Neural cell (in vitro differentiated cells): ENCODE results near the gene SLC23A1. TPM values are rescaled to one million over a fixed set of nuclear protein-coding genes. Genes with fewer than 3 reads are reported as not detected.
"Not testable (repeated sequence)": the region's sequence is repeated elsewhere in the genome, so short reads cannot be mapped to it uniquely, and the experiment has no call there.

Experiments used
- H2AFZ ChIP-seq: fragments of 200-600, 300-800 bp; sonication (generic), shearing (Covaris generic); 2 replicates; pipeline ENCODE4 v1.6.0; 2014; ENCODE audit warnings: low read depth, mild to moderate bottlenecking, antibody characterized with exemption, low read length, moderate library complexity
- H3F3A ChIP-seq: fragments of 200-600 bp; shearing (Covaris generic); 2 replicates; pipeline ENCODE4 v1.6.1; 2016; ENCODE audit warnings: mild to moderate bottlenecking, moderate library complexity, mixed read lengths, antibody characterized with exemption, low read length; ENCODE audit not compliant: insufficient read depth, poor library complexity, severe bottlenecking
- H3K27ac ChIP-seq: fragments of 200-600, 300-800 bp; sonication (generic), shearing (Covaris generic); 2 replicates; pipeline ENCODE4 v1.5.1; 2014; ENCODE audit warnings: mild to moderate bottlenecking, low read length, moderate library complexity
- H3K27me3 ChIP-seq: fragments of 300-800, 200-600 bp; sonication (generic), shearing (Covaris generic); 2 replicates; pipeline ENCODE4 v1.6.0; 2014; ENCODE audit warnings: mild to moderate bottlenecking, low read depth, low read length, moderate library complexity; ENCODE audit not compliant: insufficient read depth
- H3K36me3 ChIP-seq: fragments of 300-800, 200-600 bp; sonication (generic), shearing (Covaris generic); 2 replicates; pipeline ENCODE4 v1.5.1; 2014; ENCODE audit warnings: mild to moderate bottlenecking, antibody characterized with exemption, low read length, moderate library complexity; ENCODE audit not compliant: insufficient read depth
- H3K4me2 ChIP-seq: fragments of 300-800, 200-600 bp; sonication (generic), shearing (Covaris generic); 2 replicates; pipeline ENCODE4 v1.6.0; 2014; ENCODE audit warnings: mild to moderate bottlenecking, low read length
- H3K4me3 ChIP-seq: fragments of 300-800, 200-600 bp; sonication (generic), shearing (Covaris generic); 2 replicates; pipeline ENCODE4 v1.5.1; 2014; ENCODE audit warnings: mild to moderate bottlenecking, low read length, moderate library complexity
- H3K79me2 ChIP-seq: fragments of 200-600 bp; shearing (Covaris generic); replicated peaks from 2 replicates; pipeline ENCODE4 v1.6.0; 2014; ENCODE audit warnings: mild to moderate bottlenecking, low read length, moderate library complexity; ENCODE audit not compliant: insufficient read depth
- H3K9ac ChIP-seq: fragments of 300-800, 200-600 bp; sonication (generic), shearing (Covaris generic); 2 replicates; pipeline ENCODE4 v1.6.1; 2016; ENCODE audit warnings: mild to moderate bottlenecking, low read length, mixed read lengths
- H3K9me2 ChIP-seq: fragments of 200-600 bp; shearing (Covaris generic); 2 replicates; pipeline ENCODE4 v1.6.1; 2016; ENCODE audit warnings: mild to moderate bottlenecking, low read length, mixed read lengths; ENCODE audit not compliant: insufficient read depth
- H3K9me3 ChIP-seq: fragments of 200-600, 300-800 bp; sonication (generic), shearing (Covaris generic); 2 replicates; pipeline ENCODE4 v1.6.1; 2016; ENCODE audit warnings: mild to moderate bottlenecking, mixed run types, low read length, moderate library complexity, mixed read lengths
- H4K20me1 ChIP-seq: fragments of 200-600 bp; shearing (Covaris generic); 2 replicates; pipeline ENCODE4 v1.6.1; 2016; ENCODE audit warnings: mild to moderate bottlenecking, mixed run types; ENCODE audit not compliant: insufficient read depth
- EP300 ChIP-seq: fragments of 450-650 bp; conservative IDR thresholded peaks from 2 replicates; pipeline ENCODE4 v1.6.1; 2014; ENCODE audit warnings: antibody characterized with exemption, mild to moderate bottlenecking, moderate library complexity; ENCODE audit not compliant: poor library complexity, severe bottlenecking
- EZH2 ChIP-seq: fragments of 200-600, 300-800 bp; shearing (Covaris generic), sonication (generic); IDR thresholded peaks from 2 replicates; pipeline ENCODE4 v1.6.1; 2014; ENCODE audit warnings: antibody characterized with exemption, low read length, borderline replicate concordance, mild to moderate bottlenecking; ENCODE audit not compliant: insufficient read depth, poor library complexity, severe bottlenecking
- MXI1 ChIP-seq: fragments of 450-650 bp; conservative IDR thresholded peaks from 2 replicates; pipeline ENCODE4 v1.6.1; 2014; ENCODE audit warnings: antibody characterized with exemption, mild to moderate bottlenecking; ENCODE audit not compliant: poor library complexity, severe bottlenecking
- RAD21 ChIP-seq: fragments of 450-650 bp; conservative IDR thresholded peaks from 2 replicates; pipeline ENCODE4 v1.6.1; 2014; ENCODE audit warnings: antibody characterized with exemption, mild to moderate bottlenecking, moderate library complexity
- SMC3 ChIP-seq: fragments of 450-650 bp; conservative IDR thresholded peaks from 2 replicates; pipeline ENCODE4 v1.6.1; 2014; ENCODE audit warnings: antibody characterized with exemption, mild to moderate bottlenecking, moderate library complexity; ENCODE audit not compliant: poor library complexity
- polyA plus RNA-seq: library from polyadenylated mRNA; depleted of rRNA; stranded (reverse); fragments of >200 nt; gene quantifications from 2 replicates; pipeline ENCODE4 v1.2.3, GENCODE V29; 2014
- TF ChIP-seq, protein P1 (sequence below): fragments of 450-650 bp; IDR thresholded peaks from 2 replicates; pipeline ENCODE4 v1.5.1; 2014; ENCODE audit warnings: antibody characterized with exemption, mild to moderate bottlenecking, moderate library complexity; ENCODE audit not compliant: poor library complexity, severe bottlenecking

The SLC23A1 gene
- polyA plus RNA-seq, 1 donor from 2014 or later: not detected

- H3K9me2 ChIP-seq: no peaks in the 10 kb centered on the region
- H4K20me1 ChIP-seq: no peaks in the 10 kb centered on the region
- TF ChIP-seq MXI1: no peak
- no peak for TF ChIP-seq SMC3
- no peak for TF ChIP-seq EZH2
- no peak for TF ChIP-seq RAD21
- no peak overlapping the region for H3K4me3 ChIP-seq
- no peak overlapping the region for H3K4me2 ChIP-seq
- no peak overlapping the region for H2AFZ ChIP-seq
- no peaks in the 10 kb centered on the region for H3K79me2 ChIP-seq
- H3K36me3 ChIP-seq: no peaks in the 10 kb centered on the region
- no peak overlapping the region for H3K27ac ChIP-seq
- H3K9ac ChIP-seq: no peak overlapping the region
- no peaks in the 10 kb centered on the region for H3K27me3 ChIP-seq
- H3K9me3 ChIP-seq: no peaks in the 10 kb centered on the region
- H3F3A ChIP-seq: no peaks in the 10 kb centered on the region
Measured at GRCh38 chr5:139410993-139411828, 28.1 kb upstream of the SLC23A1 start.

DNA sequence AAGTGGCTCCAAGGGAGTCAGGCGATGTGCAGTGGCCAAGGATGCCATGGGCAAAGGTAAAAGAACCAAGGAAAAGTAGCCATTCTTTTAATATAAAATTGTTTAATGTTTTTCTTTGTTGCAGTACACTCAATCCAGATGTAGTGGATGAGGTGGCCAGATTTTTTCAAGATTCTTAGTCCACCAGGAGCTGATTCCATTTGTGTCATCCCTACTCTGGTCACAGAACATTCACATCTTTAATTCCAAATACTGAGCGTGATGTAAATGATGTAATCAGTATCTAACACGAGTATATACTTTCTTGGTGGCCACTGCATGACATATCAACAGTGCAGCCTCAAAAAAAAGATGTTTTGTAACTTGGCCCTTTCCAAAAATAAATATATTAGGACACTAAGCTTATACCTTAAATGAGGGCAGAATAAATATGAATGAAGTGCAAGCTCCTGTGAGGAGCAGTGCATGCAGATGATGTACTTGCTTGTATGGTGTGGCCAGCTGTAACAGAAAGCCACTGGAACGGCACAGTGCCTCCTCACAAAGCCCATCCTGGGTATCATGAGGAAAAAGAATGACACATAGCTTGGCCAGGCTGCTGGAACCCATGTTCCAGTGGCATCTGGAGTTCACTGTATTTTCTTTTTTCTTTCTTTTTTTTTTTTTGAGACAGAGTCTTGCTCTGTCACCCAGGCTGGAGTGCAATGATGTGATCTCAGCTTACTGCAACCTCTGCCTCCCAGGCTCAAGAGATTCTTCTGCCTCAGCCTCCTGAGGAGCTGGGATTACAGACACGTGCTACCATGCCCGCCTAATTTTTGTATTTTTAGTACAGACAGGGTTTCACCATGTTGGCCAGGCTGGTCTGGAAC, 27.3 kb upstream of the SLC23A1 start:
- Histone ChIP-seq H3F3A (no peaks in the 10 kb centered on the region), H3K36me3 (no peaks in the 10 kb centered on the region), H3K27ac (no peak overlapping the region), H3K4me3 (no peak overlapping the region), H4K20me1 (no peaks in the 10 kb centered on the region), H3K9me2 (no peaks in the 10 kb centered on the region), H3K9ac (no peak overlapping the region), H3K9me3 (no peaks in the 10 kb centered on the region), H3K79me2 (no peaks in the 10 kb centered on the region), H3K4me2 (no peak overlapping the region), H3K27me3 (no peaks in the 10 kb centered on the region), H2AFZ (no peak overlapping the region)
- TF ChIP-seq, protein P1, sequence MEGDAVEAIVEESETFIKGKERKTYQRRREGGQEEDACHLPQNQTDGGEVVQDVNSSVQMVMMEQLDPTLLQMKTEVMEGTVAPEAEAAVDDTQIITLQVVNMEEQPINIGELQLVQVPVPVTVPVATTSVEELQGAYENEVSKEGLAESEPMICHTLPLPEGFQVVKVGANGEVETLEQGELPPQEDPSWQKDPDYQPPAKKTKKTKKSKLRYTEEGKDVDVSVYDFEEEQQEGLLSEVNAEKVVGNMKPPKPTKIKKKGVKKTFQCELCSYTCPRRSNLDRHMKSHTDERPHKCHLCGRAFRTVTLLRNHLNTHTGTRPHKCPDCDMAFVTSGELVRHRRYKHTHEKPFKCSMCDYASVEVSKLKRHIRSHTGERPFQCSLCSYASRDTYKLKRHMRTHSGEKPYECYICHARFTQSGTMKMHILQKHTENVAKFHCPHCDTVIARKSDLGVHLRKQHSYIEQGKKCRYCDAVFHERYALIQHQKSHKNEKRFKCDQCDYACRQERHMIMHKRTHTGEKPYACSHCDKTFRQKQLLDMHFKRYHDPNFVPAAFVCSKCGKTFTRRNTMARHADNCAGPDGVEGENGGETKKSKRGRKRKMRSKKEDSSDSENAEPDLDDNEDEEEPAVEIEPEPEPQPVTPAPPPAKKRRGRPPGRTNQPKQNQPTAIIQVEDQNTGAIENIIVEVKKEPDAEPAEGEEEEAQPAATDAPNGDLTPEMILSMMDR: no peak
- TF ChIP-seq RAD21 (no peak), EZH2 (no peak), EP300 (no peak)

DNA sequence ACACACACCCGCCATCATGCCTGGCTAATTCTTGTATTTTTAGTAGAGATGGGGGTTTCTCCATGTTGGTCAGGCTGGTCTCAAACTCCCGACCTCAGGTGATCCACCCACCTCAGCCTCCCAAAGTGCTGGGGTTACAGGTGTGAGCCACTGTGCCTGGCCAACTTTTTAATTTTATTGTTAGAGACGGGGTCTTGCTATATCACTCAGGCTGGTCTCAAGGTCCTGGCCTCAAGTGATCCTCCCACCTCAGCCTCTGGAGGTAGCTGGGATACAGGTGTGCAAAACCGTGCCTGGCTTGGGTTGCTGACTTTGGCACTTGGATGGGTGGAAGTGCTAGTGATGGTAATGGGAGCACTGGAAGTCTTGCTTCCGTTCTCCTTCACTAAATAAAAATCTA, 26.0 kb upstream of the SLC23A1 start:
- H3K36me3 ChIP-seq, H3K4me2 ChIP-seq, H3K9ac ChIP-seq, H3K27ac ChIP-seq, H4K20me1 ChIP-seq, H3K9me3 ChIP-seq, H3K9me2 ChIP-seq, H3K79me2 ChIP-seq, H3K4me3 ChIP-seq, H2AFZ ChIP-seq, H3K27me3 ChIP-seq, H3F3A ChIP-seq: not testable (repeated sequence)
